Thyroid gland (tissue), 4 donors: ENCODE measurements around the gene CYP26B1.

Source experiments
- CTCF ChIP-seq, 6 experiments: fragments of 200-600 bp in 3 of 6; fragments of 450-650 bp in 3 of 6; sonication (generic) in 3 of 6; IDR thresholded peaks; one replicate each; pipeline ENCODE4 v1.5.1; 2016 to 2019; ENCODE audit warnings: antibody characterized with exemption in 6 of 6, mild to moderate bottlenecking in 2 of 6, inconsistent platforms in 1 of 6, moderate library complexity in 1 of 6
- POLR2A ChIP-seq, 2 donors: fragments of 450-650 bp; IDR thresholded peaks; one replicate each; pipeline ENCODE4 v1.6.1; 2017; ENCODE audit warnings: antibody characterized with exemption in 2 of 2, mild to moderate bottlenecking in 2 of 2, moderate library complexity in 1 of 2

GRCh38 chr2:72081451-72081850 lies 66.2 kb downstream of the CYP26B1 start:
- TF ChIP-seq CTCF (IDR thresholded peaks at IDR 0.05) (no peak), POLR2A (IDR thresholded peaks at IDR 0.05) (no peak)
